ENCODE data around the gene NBPF3.
A peak's percentile ranks its signal among the peaks of the same experiment; 100 is the strongest.
"Not testable (repeated sequence)": the region's sequence is repeated elsewhere in the genome, so short reads cannot be mapped to it uniquely, and the experiment has no call there.

The NBPF3 gene

GRCh38 chr1:21510885-21511578, 71.1 kb downstream of the NBPF3 start:
- DNase-seq (ENCODE audit: insufficient read length, low spot score), result no peak

GRCh38 chr1:21511579-21512522, 71.9 kb downstream of the NBPF3 start:
- no peak for TF ChIP-seq POLR2A (IDR thresholded peaks at IDR 0.05; ENCODE audit: low read depth, low read length)
- DNase-seq (ENCODE audit: insufficient read length, low spot score) (no peak), FAIRE-seq (no peak)

More at GRCh38 chr1:21510885-21511578, 71.1 kb downstream of the NBPF3 start:
- no peak for FAIRE-seq
- TF ChIP-seq SPI1 (IDR thresholded peaks at IDR 0.05; ENCODE audit: low read depth, low read length) (no peak), PAX5 (IDR thresholded peaks at IDR 0.05; ENCODE audit: insufficient read depth, low read length, severe bottlenecking) (no peak), POLR2A (IDR thresholded peaks at IDR 0.05; ENCODE audit: low read depth, low read length) (no peak), POU2F2 (IDR thresholded peaks at IDR 0.05; ENCODE audit: low read depth, low read length) (no peak), TAF1 (IDR thresholded peaks at IDR 0.05; ENCODE audit: low read depth, low read length) (no peak), POLR2AphosphoS5 (IDR thresholded peaks at IDR 0.05; ENCODE audit: low read depth, low read length) (no peak)

GRCh38 chr1:21514245-21514644, 74.3 kb downstream of the NBPF3 start:
- no peak for TF ChIP-seq SPI1 (IDR thresholded peaks at IDR 0.05; ENCODE audit: low read depth, low read length)
- peak; percentile 83 for TF ChIP-seq PAX5 (IDR thresholded peaks at IDR 0.05; ENCODE audit: insufficient read depth, low read length, severe bottlenecking)
- FAIRE-seq, result peak; percentile 95
- peak; percentile 63 for DNase-seq (ENCODE audit: insufficient read length, low spot score)

- TF ChIP-seq PAX5 (IDR thresholded peaks at IDR 0.05; ENCODE audit: insufficient read depth, low read length, severe bottlenecking) (no peak), POLR2A (IDR thresholded peaks at IDR 0.05; ENCODE audit: low read depth, low read length) (no peak), POLR2AphosphoS5 (IDR thresholded peaks at IDR 0.05; ENCODE audit: low read depth, low read length) (no peak), POU2F2 (IDR thresholded peaks at IDR 0.05; ENCODE audit: low read depth, low read length) (no peak), TAF1 (IDR thresholded peaks at IDR 0.05; ENCODE audit: low read depth, low read length) (no peak), SPI1 (IDR thresholded peaks at IDR 0.05; ENCODE audit: low read depth, low read length) (no peak)
- DNase-seq (ENCODE audit: insufficient read length, low spot score) (no peak), FAIRE-seq (peak; percentile 48)
Measured at GRCh38 chr1:21517161-21517589, 77.2 kb downstream of the NBPF3 start.

- DNase-seq (ENCODE audit: insufficient read length, low spot score) (no peak), FAIRE-seq (no peak)
- TF ChIP-seq SPI1 (IDR thresholded peaks at IDR 0.05; ENCODE audit: low read depth, low read length), result no peak
- TF ChIP-seq POLR2A (IDR thresholded peaks at IDR 0.05; ENCODE audit: low read depth, low read length), result no peak
- TF ChIP-seq POLR2AphosphoS5 (IDR thresholded peaks at IDR 0.05; ENCODE audit: low read depth, low read length), result no peak
- TF ChIP-seq TAF1 (IDR thresholded peaks at IDR 0.05; ENCODE audit: low read depth, low read length), result no peak
- no peak for TF ChIP-seq POU2F2 (IDR thresholded peaks at IDR 0.05; ENCODE audit: low read depth, low read length)
- no peak for TF ChIP-seq PAX5 (IDR thresholded peaks at IDR 0.05; ENCODE audit: insufficient read depth, low read length, severe bottlenecking)
Measured at GRCh38 chr1:21517660-21518480, 77.9 kb downstream of the NBPF3 start.

- TF ChIP-seq PAX5 (IDR thresholded peaks at IDR 0.05; ENCODE audit: insufficient read depth, low read length, severe bottlenecking) (no peak), POLR2A (IDR thresholded peaks at IDR 0.05; ENCODE audit: low read depth, low read length) (no peak), POLR2AphosphoS5 (IDR thresholded peaks at IDR 0.05; ENCODE audit: low read depth, low read length) (no peak), POU2F2 (IDR thresholded peaks at IDR 0.05; ENCODE audit: low read depth, low read length) (no peak), TAF1 (IDR thresholded peaks at IDR 0.05; ENCODE audit: low read depth, low read length) (no peak), SPI1 (IDR thresholded peaks at IDR 0.05; ENCODE audit: low read depth, low read length) (no peak)
- no peak for FAIRE-seq
- DNase-seq (ENCODE audit: insufficient read length, low spot score), result no peak
Measured at GRCh38 chr1:21518774-21519455, 79.0 kb downstream of the NBPF3 start.

GRCh38 chr1:21519486-21520070, 79.6 kb downstream of the NBPF3 start:
- not testable (repeated sequence) for FAIRE-seq; DNase-seq (ENCODE audit: insufficient read length, low spot score)

- DNase-seq (ENCODE audit: insufficient read length, low spot score) (no peak), FAIRE-seq (no peak)
- TF ChIP-seq SPI1 (IDR thresholded peaks at IDR 0.05; ENCODE audit: low read depth, low read length) (peak; percentile 71), TAF1 (IDR thresholded peaks at IDR 0.05; ENCODE audit: low read depth, low read length) (no peak)
Measured at GRCh38 chr1:21520899-21521716, 81.2 kb downstream of the NBPF3 start.
